Measurements from ENCODE around the gene C9orf152. TPM values are rescaled to one million over a fixed set of nuclear protein-coding genes. Genes with fewer than 3 reads are reported as not detected.

Gene C9orf152
- total and polyA plus RNA-seq, 2 of the 13 experiments (the other 11 are each of a cell fraction or from before 2014, with no cell fraction given): 0.24 to 0.48 TPM

DNA sequence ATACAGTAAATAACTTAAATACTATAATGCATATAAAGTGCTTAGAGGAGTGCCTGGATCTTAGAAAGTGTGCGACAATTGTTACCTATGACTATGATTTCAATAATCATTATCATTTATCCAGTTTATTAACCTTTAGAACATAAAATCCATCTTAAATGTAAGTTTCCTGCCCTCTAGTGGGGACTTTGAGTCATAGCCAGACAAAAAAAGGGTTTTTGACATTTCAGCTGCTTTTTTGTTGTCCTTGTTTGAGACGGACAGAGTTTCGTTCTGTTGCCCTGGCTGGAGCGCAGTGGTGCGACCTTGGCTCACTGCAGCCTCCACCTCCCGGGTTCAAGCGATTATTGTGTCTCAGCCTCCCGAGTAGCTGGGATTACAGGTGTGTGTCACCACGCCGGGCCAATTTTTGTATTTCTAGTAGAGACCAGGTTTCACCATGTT lies 9.7 kb upstream of the C9orf152 start (continued):
- TF ChIP-seq, protein P1, sequence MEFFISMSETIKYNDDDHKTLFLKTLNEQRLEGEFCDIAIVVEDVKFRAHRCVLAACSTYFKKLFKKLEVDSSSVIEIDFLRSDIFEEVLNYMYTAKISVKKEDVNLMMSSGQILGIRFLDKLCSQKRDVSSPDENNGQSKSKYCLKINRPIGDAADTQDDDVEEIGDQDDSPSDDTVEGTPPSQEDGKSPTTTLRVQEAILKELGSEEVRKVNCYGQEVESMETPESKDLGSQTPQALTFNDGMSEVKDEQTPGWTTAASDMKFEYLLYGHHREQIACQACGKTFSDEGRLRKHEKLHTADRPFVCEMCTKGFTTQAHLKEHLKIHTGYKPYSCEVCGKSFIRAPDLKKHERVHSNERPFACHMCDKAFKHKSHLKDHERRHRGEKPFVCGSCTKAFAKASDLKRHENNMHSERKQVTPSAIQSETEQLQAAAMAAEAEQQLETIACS (CRISPR knock-in tag; IDR thresholded peaks at IDR 0.05): no peak
- TF ChIP-seq ELF4 (CRISPR knock-in tag; IDR thresholded peaks at IDR 0.05; ENCODE audit: borderline replicate concordance) (no peak), RARA (CRISPR knock-in tag; IDR thresholded peaks at IDR 0.05) (no peak), MED8 (CRISPR knock-in tag; IDR thresholded peaks at IDR 0.05; ENCODE audit: insufficient replicate concordance) (no peak), CBX1 (IDR thresholded peaks at IDR 0.05; ENCODE audit: low read depth) (no peak), SMAD1 (CRISPR knock-in tag; IDR thresholded peaks at IDR 0.05; ENCODE audit: borderline replicate concordance, low read depth) (no peak), EZH2 (conservative IDR thresholded peaks at IDR 0.05; ENCODE audit: low read depth, low read length) (no peak), NCOA2 (CRISPR knock-in tag; IDR thresholded peaks at IDR 0.05) (0 out of 2 replicates have a peak, but pooled peaks have one; percentile 29), DNMT3B (CRISPR knock-in tag; conservative IDR thresholded peaks at IDR 0.05) (no peak), ZNF619 (CRISPR knock-in tag; IDR thresholded peaks at IDR 0.05) (no peak), SRSF4 (IDR thresholded peaks at IDR 0.05; ENCODE audit: low read depth, low read length, poor library complexity, severe bottlenecking) (no peak), ZNF337 (CRISPR knock-in tag; IDR thresholded peaks at IDR 0.05; ENCODE audit: borderline replicate concordance, low read depth) (no peak), ZNF460 (CRISPR knock-in tag; IDR thresholded peaks at IDR 0.05; ENCODE audit: borderline replicate concordance) (peak; percentile 84), SRSF9 (IDR thresholded peaks at IDR 0.05; ENCODE audit: borderline replicate concordance, insufficient read depth, low read depth, low read length, poor library complexity, severe bottlenecking) (no peak), ZNF562 (CRISPR knock-in tag; IDR thresholded peaks at IDR 0.05; ENCODE audit: borderline replicate concordance) (no peak), ZNF670 (CRISPR knock-in tag; IDR thresholded peaks at IDR 0.05; ENCODE audit: borderline replicate concordance) (no peak)
- TF ChIP-seq, protein P2, sequence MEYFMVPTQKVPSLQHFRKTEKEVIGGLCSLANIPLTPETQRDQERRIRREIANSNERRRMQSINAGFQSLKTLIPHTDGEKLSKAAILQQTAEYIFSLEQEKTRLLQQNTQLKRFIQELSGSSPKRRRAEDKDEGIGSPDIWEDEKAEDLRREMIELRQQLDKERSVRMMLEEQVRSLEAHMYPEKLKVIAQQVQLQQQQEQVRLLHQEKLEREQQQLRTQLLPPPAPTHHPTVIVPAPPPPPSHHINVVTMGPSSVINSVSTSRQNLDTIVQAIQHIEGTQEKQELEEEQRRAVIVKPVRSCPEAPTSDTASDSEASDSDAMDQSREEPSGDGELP (IDR thresholded peaks at IDR 0.05; ENCODE audit: borderline replicate concordance, low read depth): no peak
- TF ChIP-seq, protein P3, sequence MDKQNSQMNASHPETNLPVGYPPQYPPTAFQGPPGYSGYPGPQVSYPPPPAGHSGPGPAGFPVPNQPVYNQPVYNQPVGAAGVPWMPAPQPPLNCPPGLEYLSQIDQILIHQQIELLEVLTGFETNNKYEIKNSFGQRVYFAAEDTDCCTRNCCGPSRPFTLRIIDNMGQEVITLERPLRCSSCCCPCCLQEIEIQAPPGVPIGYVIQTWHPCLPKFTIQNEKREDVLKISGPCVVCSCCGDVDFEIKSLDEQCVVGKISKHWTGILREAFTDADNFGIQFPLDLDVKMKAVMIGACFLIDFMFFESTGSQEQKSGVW (CRISPR knock-in tag; IDR thresholded peaks at IDR 0.05; ENCODE audit: borderline replicate concordance): no peak
- TF ChIP-seq, protein P4, sequence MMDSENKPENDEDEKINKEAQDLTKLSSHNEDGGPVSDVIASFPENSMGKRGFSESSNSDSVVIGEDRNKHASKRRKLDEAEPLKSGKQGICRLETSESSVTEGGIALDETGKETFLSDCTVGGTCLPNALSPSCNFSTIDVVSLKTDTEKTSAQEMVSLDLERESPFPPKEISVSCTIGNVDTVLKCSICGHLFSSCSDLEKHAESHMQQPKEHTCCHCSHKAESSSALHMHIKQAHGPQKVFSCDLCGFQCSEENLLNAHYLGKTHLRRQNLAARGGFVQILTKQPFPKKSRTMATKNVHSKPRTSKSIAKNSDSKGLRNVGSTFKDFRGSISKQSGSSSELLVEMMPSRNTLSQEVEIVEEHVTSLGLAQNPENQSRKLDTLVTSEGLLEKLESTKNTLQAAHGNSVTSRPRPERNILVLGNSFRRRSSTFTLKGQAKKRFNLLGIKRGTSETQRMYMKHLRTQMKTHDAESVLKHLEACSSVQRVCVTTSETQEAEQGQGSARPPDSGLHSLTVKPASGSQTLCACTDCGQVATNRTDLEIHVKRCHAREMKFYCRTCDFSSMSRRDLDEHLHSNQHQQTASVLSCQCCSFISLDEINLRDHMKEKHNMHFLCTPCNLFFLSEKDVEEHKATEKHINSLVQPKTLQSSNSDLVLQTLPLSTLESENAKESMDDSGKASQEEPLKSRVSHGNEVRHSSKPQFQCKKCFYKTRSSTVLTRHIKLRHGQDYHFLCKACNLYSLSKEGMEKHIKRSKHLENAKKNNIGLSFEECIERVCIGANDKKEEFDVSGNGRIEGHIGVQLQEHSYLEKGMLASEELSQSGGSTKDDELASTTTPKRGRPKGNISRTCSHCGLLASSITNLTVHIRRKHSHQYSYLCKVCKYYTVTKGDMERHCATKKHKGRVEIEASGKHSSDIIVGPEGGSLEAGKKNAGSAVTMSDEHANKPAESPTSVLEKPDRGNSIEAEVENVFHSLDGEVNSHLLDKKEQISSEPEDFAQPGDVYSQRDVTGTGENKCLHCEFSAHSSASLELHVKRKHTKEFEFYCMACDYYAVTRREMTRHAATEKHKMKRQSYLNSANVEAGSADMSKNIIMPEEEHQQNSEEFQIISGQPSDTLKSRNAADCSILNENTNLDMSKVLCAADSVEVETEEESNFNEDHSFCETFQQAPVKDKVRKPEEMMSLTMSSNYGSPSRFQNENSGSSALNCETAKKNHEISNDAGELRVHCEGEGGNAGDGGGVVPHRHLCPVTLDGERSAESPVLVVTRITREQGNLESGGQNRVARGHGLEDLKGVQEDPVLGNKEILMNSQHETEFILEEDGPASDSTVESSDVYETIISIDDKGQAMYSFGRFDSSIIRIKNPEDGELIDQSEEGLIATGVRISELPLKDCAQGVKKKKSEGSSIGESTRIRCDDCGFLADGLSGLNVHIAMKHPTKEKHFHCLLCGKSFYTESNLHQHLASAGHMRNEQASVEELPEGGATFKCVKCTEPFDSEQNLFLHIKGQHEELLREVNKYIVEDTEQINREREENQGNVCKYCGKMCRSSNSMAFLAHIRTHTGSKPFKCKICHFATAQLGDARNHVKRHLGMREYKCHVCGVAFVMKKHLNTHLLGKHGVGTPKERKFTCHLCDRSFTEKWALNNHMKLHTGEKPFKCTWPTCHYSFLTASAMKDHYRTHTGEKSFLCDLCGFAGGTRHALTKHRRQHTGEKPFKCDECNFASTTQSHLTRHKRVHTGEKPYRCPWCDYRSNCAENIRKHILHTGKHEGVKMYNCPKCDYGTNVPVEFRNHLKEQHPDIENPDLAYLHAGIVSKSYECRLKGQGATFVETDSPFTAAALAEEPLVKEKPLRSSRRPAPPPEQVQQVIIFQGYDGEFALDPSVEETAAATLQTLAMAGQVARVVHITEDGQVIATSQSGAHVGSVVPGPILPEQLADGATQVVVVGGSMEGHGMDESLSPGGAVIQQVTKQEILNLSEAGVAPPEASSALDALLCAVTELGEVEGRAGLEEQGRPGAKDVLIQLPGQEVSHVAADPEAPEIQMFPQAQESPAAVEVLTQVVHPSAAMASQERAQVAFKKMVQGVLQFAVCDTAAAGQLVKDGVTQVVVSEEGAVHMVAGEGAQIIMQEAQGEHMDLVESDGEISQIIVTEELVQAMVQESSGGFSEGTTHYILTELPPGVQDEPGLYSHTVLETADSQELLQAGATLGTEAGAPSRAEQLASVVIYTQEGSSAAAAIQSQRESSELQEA (CRISPR knock-in tag; IDR thresholded peaks at IDR 0.05; ENCODE audit: not compliant biosample characterization): no peak

All from HepG2 (cell line).